ENCODE results near the gene SHISA9. TPM values are rescaled to one million over a fixed set of nuclear protein-coding genes. Genes with fewer than 3 reads are reported as not detected.

SHISA9 gene
- total and polyA plus RNA-seq, 4 donors: under 0.01 to 0.08 (median 0.07) TPM; not detected in 1

- H3K27ac ChIP-seq (ENCODE audit: low read depth in 1 of 2, low read length in 2 of 2): no peak overlapping the region
- H3K9me3 ChIP-seq (ENCODE audit: control insufficient read depth in 4 of 4, low read length in 3 of 4): peaks cover 0 to 7% (median 0%) of the 10 kb centered on the region in 4 donors
- no peaks in the 10 kb centered on the region for H3K4me1 ChIP-seq (ENCODE audit: control insufficient read depth in 4 of 4, insufficient read depth in 4 of 4, low read length in 3 of 4)
- H3K4me3 ChIP-seq (ENCODE audit: low read depth in 1 of 3, low read length in 3 of 3): no peak overlapping the region
- WGBS: 94% methylated on average over 3 of the region's 3 CpGs
- no peaks in the 10 kb centered on the region for H3K27me3 ChIP-seq (ENCODE audit: control insufficient read depth in 4 of 4, insufficient read depth in 4 of 4, low read length in 3 of 4)
- H3K36me3 ChIP-seq (ENCODE audit: control insufficient read depth in 4 of 4, insufficient read depth in 3 of 4, low read depth in 1 of 4, low read length in 3 of 4): no peaks in the 10 kb centered on the region
- DNase-seq (ENCODE audit: low spot score): no peak
- no peak overlapping the region for H3K9ac ChIP-seq (ENCODE audit: low read depth in 1 of 2, low read length in 2 of 2)
- no peak for TF ChIP-seq ATF3 (IDR thresholded peaks at IDR 0.05)
- no peak for TF ChIP-seq YY1 (IDR thresholded peaks at IDR 0.05)
- TF ChIP-seq MAX (IDR thresholded peaks at IDR 0.05): no peak
- TF ChIP-seq RXRA (IDR thresholded peaks at IDR 0.05): no peak
- no peak for TF ChIP-seq EGR1 (IDR thresholded peaks at IDR 0.05; ENCODE audit: low read depth in 2 of 2)
- TF ChIP-seq JUND (IDR thresholded peaks at IDR 0.05): no peak
- no peak for TF ChIP-seq HNF4G (IDR thresholded peaks at IDR 0.05)
- TF ChIP-seq FOXA1 (IDR thresholded peaks at IDR 0.05): no peak
- TF ChIP-seq RAD21 (IDR thresholded peaks at IDR 0.05): no peak
- no peak for TF ChIP-seq TAF1 (conservative IDR thresholded peaks at IDR 0.05)
Measured at GRCh38 chr16:13123991-13124390, 222.6 kb downstream of the SHISA9 start.

GRCh38 chr16:13127144-13127543 is 225.7 kb downstream of the SHISA9 start:
- no peaks in the 10 kb centered on the region for H3K4me1 ChIP-seq (ENCODE audit: control insufficient read depth in 4 of 4, insufficient read depth in 4 of 4, low read length in 3 of 4)
- H3K36me3 ChIP-seq (ENCODE audit: control insufficient read depth in 4 of 4, insufficient read depth in 3 of 4, low read depth in 1 of 4, low read length in 3 of 4): no peaks in the 10 kb centered on the region
- 89% methylated on average over 2 of the region's 2 CpGs for WGBS

More at GRCh38 chr16:13127144-13127543, 225.7 kb downstream of the SHISA9 start:
- no peak overlapping the region for H3K9ac ChIP-seq (ENCODE audit: low read depth in 1 of 2, low read length in 2 of 2)
- no peaks in the 10 kb centered on the region for H3K27me3 ChIP-seq (ENCODE audit: control insufficient read depth in 4 of 4, insufficient read depth in 4 of 4, low read length in 3 of 4)
- no peak overlapping the region for H3K27ac ChIP-seq (ENCODE audit: low read depth in 1 of 2, low read length in 2 of 2)
- peaks cover 0 to 7% (median 0%) of the 10 kb centered on the region in 4 donors for H3K9me3 ChIP-seq (ENCODE audit: control insufficient read depth in 4 of 4, low read length in 3 of 4)
- TF ChIP-seq SP1 (IDR thresholded peaks at IDR 0.05) (no peak), HNF4G (IDR thresholded peaks at IDR 0.05) (no peak), FOXA2 (IDR thresholded peaks at IDR 0.05) (no peak), TAF1 (conservative IDR thresholded peaks at IDR 0.05) (no peak), JUND (IDR thresholded peaks at IDR 0.05) (no peak), ZBTB33 (IDR thresholded peaks at IDR 0.05) (no peak), RAD21 (IDR thresholded peaks at IDR 0.05) (no peak), RXRA (IDR thresholded peaks at IDR 0.05) (no peak), MAX (IDR thresholded peaks at IDR 0.05) (no peak), NR2F2 (IDR thresholded peaks at IDR 0.05) (no peak), HNF4A (conservative IDR thresholded peaks at IDR 0.05) (no peak), REST (IDR thresholded peaks at IDR 0.05) (no peak), GABPA (IDR thresholded peaks at IDR 0.05 in 1 of 2, conservative IDR thresholded peaks at IDR 0.05 in 1 of 2) (no peak), YY1 (IDR thresholded peaks at IDR 0.05) (no peak), CTCF (IDR thresholded peaks at IDR 0.05; ENCODE audit: low read depth, low read length, missing input control) (no peak)
- no peak for DNase-seq (ENCODE audit: low spot score)
- no peak overlapping the region for H3K4me3 ChIP-seq (ENCODE audit: low read depth in 1 of 3, low read length in 3 of 3)
